HCT116 (cell line): ENCODE measurements around the gene GFI1.
A peak's percentile ranks its signal among the peaks of the same experiment; 100 is the strongest.

Experiments used
- ATF3 ChIP-seq: IDR thresholded peaks from 2 replicates; pipeline ENCODE4 v1.6.1; 2012
- CEBPB ChIP-seq: IDR thresholded peaks from 2 replicates; pipeline ENCODE4 v1.6.1; 2012; ENCODE audit warnings: low read depth
- CTCF ChIP-seq, 3 experiments: fragments of 200-600 bp in 1 of 3; sonication (generic) in 1 of 3; IDR thresholded peaks in 2 of 3; conservative IDR thresholded peaks in 1 of 3; 2 replicates each; pipeline ENCODE4 v1.5.1; 2012 to 2017; ENCODE audit warnings: low read depth in 2 of 3, low read length in 2 of 3, antibody characterized with exemption in 1 of 3, borderline replicate concordance in 1 of 3, control low read depth in 1 of 3, mild to moderate bottlenecking in 1 of 3, mixed read lengths in 1 of 3, mixed run types in 1 of 3, moderate library complexity in 1 of 3; ENCODE audit not compliant: insufficient read depth in 1 of 3
- EZH2 ChIP-seq: fragments of 200-600 bp; sonication (generic); IDR thresholded peaks from 2 replicates; pipeline ENCODE4 v1.6.1; 2017; ENCODE audit warnings: antibody characterized with exemption, mixed run types
- MAX ChIP-seq: IDR thresholded peaks from 2 replicates; pipeline ENCODE4 v1.6.1; 2012
- POLR2A ChIP-seq: IDR thresholded peaks from 2 replicates; pipeline ENCODE4 v1.7.0; 2011; ENCODE audit warnings: borderline replicate concordance; ENCODE audit not compliant: insufficient read depth, insufficient read length; ENCODE audit errors: extremely low read depth
- RAD21 ChIP-seq: IDR thresholded peaks from 2 replicates; pipeline ENCODE4 v1.6.1; 2012; ENCODE audit warnings: low read depth, mild to moderate bottlenecking
- REST ChIP-seq: IDR thresholded peaks from 2 replicates; pipeline ENCODE4 v1.6.1; 2012; ENCODE audit warnings: low read depth
- YY1 ChIP-seq: IDR thresholded peaks from 2 replicates; pipeline ENCODE4 v1.6.1; 2011; ENCODE audit warnings: low read length, low read depth, moderate library complexity, mild to moderate bottlenecking; ENCODE audit not compliant: insufficient replicate concordance; ENCODE audit errors: extremely low read depth
- TF ChIP-seq, protein P1 (sequence below): IDR thresholded peaks from 2 replicates; pipeline ENCODE4 v1.6.1; 2011; ENCODE audit warnings: mild to moderate bottlenecking, low read length, moderate library complexity; ENCODE audit not compliant: insufficient replicate concordance; ENCODE audit errors: extremely low read depth

- peak; percentile 29 to 66 (median 64); a peak in 5 of 6 replicates for TF ChIP-seq CTCF (IDR thresholded peaks at IDR 0.05 in 2 of 3, conservative IDR thresholded peaks at IDR 0.05 in 1 of 3; ENCODE audit: borderline replicate concordance in 1 of 3, insufficient read depth in 1 of 3, low read depth in 2 of 3, low read length in 2 of 3)
- TF ChIP-seq POLR2A = no peak
- TF ChIP-seq ATF3 = no peak
- TF ChIP-seq EZH2 = no peak
- TF ChIP-seq CEBPB = no peak
- TF ChIP-seq, protein P1, sequence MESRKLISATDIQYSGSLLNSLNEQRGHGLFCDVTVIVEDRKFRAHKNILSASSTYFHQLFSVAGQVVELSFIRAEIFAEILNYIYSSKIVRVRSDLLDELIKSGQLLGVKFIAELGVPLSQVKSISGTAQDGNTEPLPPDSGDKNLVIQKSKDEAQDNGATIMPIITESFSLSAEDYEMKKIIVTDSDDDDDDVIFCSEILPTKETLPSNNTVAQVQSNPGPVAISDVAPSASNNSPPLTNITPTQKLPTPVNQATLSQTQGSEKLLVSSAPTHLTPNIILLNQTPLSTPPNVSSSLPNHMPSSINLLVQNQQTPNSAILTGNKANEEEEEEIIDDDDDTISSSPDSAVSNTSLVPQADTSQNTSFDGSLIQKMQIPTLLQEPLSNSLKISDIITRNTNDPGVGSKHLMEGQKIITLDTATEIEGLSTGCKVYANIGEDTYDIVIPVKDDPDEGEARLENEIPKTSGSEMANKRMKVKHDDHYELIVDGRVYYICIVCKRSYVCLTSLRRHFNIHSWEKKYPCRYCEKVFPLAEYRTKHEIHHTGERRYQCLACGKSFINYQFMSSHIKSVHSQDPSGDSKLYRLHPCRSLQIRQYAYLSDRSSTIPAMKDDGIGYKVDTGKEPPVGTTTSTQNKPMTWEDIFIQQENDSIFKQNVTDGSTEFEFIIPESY = no peak
- TF ChIP-seq YY1 = no peak
- TF ChIP-seq MAX = 0 out of 2 replicates have a peak, but pooled peaks have one; percentile 31
- TF ChIP-seq RAD21 = no peak; the same call in 1 of the 2 replicates
- no peak for TF ChIP-seq REST
These were observed 1.1 kb downstream of the GFI1 start for GRCh38 chr1:92485381-92486250.
